B cell (primary cell): Measurements from ENCODE around the gene OGG1. TPM values are rescaled to one million over a fixed set of nuclear protein-coding genes. Genes with fewer than 3 reads are reported as not detected.

Source experiments
- ATAC-seq: fragments of 200-7000 bp; cut with Tn5 transposase; one replicate; pipeline ENCODE4 v1.10.0; 2021; ENCODE audit warnings: low read depth, mild to moderate bottlenecking, moderate number of reproducible peaks, moderate library complexity
- CTCF ChIA-PET: fragments of 350-600 bp; sonication (Branson Sonifier 250); formaldehyde crosslinking; loops from one replicate; lab custom pipeline; 2021; ENCODE audit warnings: antibody characterized with exemption, inconsistent platforms; lab: Charles Lee
- POLR2A ChIA-PET: fragments of 350-600 bp; sonication (Branson Sonifier 250); formaldehyde crosslinking; loops from one replicate; lab custom pipeline; 2021; ENCODE audit warnings: antibody characterized with exemption; lab: Charles Lee
- DNase-seq: peaks from one replicate; pipeline ENCODE4 v3.0.0; 2013
- H2AFZ ChIP-seq: 2 replicates; pipeline ENCODE4 v1.6.1; 2012; ENCODE audit warnings: mild to moderate bottlenecking, low read depth, low read length; ENCODE audit not compliant: insufficient read depth, poor library complexity, severe bottlenecking
- H3K27ac ChIP-seq, 2 donors: 1 replicate in 1 of 2; 2 replicates in 1 of 2; pipeline ENCODE4 v1.5.1; 2012 to 2013; ENCODE audit warnings: low read length in 2 of 2, mild to moderate bottlenecking in 2 of 2, moderate library complexity in 1 of 2
- H3K27me3 ChIP-seq, 4 experiments: fragments of 200-600 bp in 1 of 4; sonication (generic) in 1 of 4; replicated peaks in 1 of 4; 1 replicate in 2 of 4; 2 replicates in 2 of 4; pipeline versions ENCODE4 v1.6.1 to v1.7.0; 2013 to 2016; ENCODE audit warnings: low read length in 3 of 4, mild to moderate bottlenecking in 2 of 4, mixed read lengths in 1 of 4, moderate library complexity in 1 of 4; ENCODE audit not compliant: insufficient read depth in 4 of 4, control insufficient read depth in 3 of 4; ENCODE audit errors: control extremely low read depth in 1 of 4
- H3K36me3 ChIP-seq, 2 experiments: replicated peaks in 1 of 2; 1 replicate in 1 of 2; 2 replicates in 1 of 2; pipeline versions ENCODE4 v1.6.1 to v1.7.1; 2013; ENCODE audit warnings: low read length in 1 of 2; ENCODE audit not compliant: insufficient read depth in 2 of 2, control insufficient read depth in 1 of 2; ENCODE audit errors: control extremely low read depth in 1 of 2, extremely low read depth in 1 of 2
- H3K4me1 ChIP-seq, 2 donors: fragments of 200-600 bp in 1 of 2; sonication (generic) in 1 of 2; 1 replicate in 1 of 2; 2 replicates in 1 of 2; pipeline versions ENCODE4 v1.5.1 to v1.6.1; 2013 to 2017; ENCODE audit warnings: low read length in 2 of 2; ENCODE audit not compliant: control insufficient read depth in 2 of 2, insufficient read depth in 2 of 2
- H3K4me2 ChIP-seq: replicated peaks from 2 replicates; pipeline ENCODE3; 2012; ENCODE audit warnings: mild to moderate bottlenecking, low read depth, low read length; ENCODE audit not compliant: poor library complexity, severe bottlenecking
- H3K4me3 ChIP-seq, 5 experiments: fragments of 200-600 bp in 1 of 5; sonication (generic) in 1 of 5; 1 replicate in 3 of 5; 2 replicates in 2 of 5; pipeline versions ENCODE4 v1.5.1 to v1.7.0; 2011 to 2016; ENCODE audit warnings: low read length in 4 of 5, mild to moderate bottlenecking in 4 of 5, low read depth in 2 of 5, control low read depth in 1 of 5, moderate library complexity in 1 of 5; ENCODE audit not compliant: insufficient read depth in 1 of 5; ENCODE audit errors: control extremely low read depth in 1 of 5, extremely low read depth in 1 of 5
- H3K79me2 ChIP-seq: fragments of 200-600 bp; sonication (generic); one replicate; pipeline ENCODE4 v1.6.0; 2016; ENCODE audit warnings: low read length; ENCODE audit not compliant: control insufficient read depth, insufficient read depth
- H3K9ac ChIP-seq: fragments of 200-600 bp; sonication (generic); 2 replicates; pipeline ENCODE4 v1.6.1; 2017; ENCODE audit warnings: mild to moderate bottlenecking, low read length, moderate library complexity
- H3K9me3 ChIP-seq, 3 donors: one replicate each; pipeline versions ENCODE4 v1.6.1 to v1.7.1; 2013; ENCODE audit warnings: low read length in 2 of 3; ENCODE audit not compliant: control insufficient read depth in 2 of 3, insufficient read depth in 1 of 3; ENCODE audit errors: control extremely low read depth in 1 of 3
- H4K20me1 ChIP-seq: 2 replicates; pipeline ENCODE4 v1.6.0; 2012; ENCODE audit warnings: mild to moderate bottlenecking, low read length; ENCODE audit not compliant: insufficient read depth, control insufficient read depth, poor library complexity, severe bottlenecking
- H3K27ac Mint-ChIP-seq: one replicate; pipeline ENCODE4 v1.8.0; 2021; ENCODE audit warnings: mixed read lengths
- H3K27me3 Mint-ChIP-seq: one replicate; pipeline ENCODE4 v1.8.0; 2021; ENCODE audit warnings: mixed read lengths
- H3K4me1 Mint-ChIP-seq: one replicate; pipeline ENCODE4 v1.8.0; 2021; ENCODE audit warnings: mixed read lengths
- H3K4me3 Mint-ChIP-seq: one replicate; pipeline ENCODE4 v1.8.0; 2021; ENCODE audit warnings: mixed read lengths
- H3K9me3 Mint-ChIP-seq: one replicate; pipeline ENCODE4 v1.8.0; 2022; ENCODE audit warnings: mixed read lengths; ENCODE audit not compliant: insufficient read depth
- EZH2 ChIP-seq: IDR thresholded peaks from 2 replicates; pipeline ENCODE4 v1.6.1; 2012; ENCODE audit warnings: borderline replicate concordance, low read depth, mild to moderate bottlenecking, moderate library complexity, low read length; ENCODE audit not compliant: insufficient read depth, poor library complexity, severe bottlenecking
- WGBS: methylation state at CpG from one replicate; pipeline ENCODE4 v1.1.5; 2013; ENCODE audit warnings: missing lambda C conversion rate; ENCODE audit not compliant: insufficient coverage; 5-methylcytosine and 5-hydroxymethylcytosine counted together
- intact Hi-C: fragments of 100-400 bp; cut with micrococcal nuclease; formaldehyde crosslinking; loops from one replicate; pipeline ENCODE4 v1.10.0; 2022
- polyA plus RNA-seq: library from polyadenylated mRNA; depleted of rRNA; stranded (reverse); fragments of >200 nt; gene quantifications from 2 replicates; pipeline ENCODE4 v1.2.3, GENCODE V29; 2012
- total RNA-seq, 2 donors: library from RNA; stranded (reverse); fragments of 120-200 nt in 1 of 2; gene quantifications; 1 replicate in 1 of 2; 2 replicates in 1 of 2; pipeline versions ENCODE4 v1.2.3 to v1.2.4, GENCODE V29; 2013 to 2022
- TF ChIP-seq, protein P1 (sequence below): fragments of 200-600 bp; IDR thresholded peaks from one replicate; pipeline ENCODE4 v1.8.0; 2022; ENCODE audit warnings: antibody characterized with exemption, mild to moderate bottlenecking

OGG1 gene
- total and polyA plus RNA-seq, 2 donors (not counting 1 experiment from before 2014, with no cell fraction given): 45.6 to 81.6 TPM

DNA sequence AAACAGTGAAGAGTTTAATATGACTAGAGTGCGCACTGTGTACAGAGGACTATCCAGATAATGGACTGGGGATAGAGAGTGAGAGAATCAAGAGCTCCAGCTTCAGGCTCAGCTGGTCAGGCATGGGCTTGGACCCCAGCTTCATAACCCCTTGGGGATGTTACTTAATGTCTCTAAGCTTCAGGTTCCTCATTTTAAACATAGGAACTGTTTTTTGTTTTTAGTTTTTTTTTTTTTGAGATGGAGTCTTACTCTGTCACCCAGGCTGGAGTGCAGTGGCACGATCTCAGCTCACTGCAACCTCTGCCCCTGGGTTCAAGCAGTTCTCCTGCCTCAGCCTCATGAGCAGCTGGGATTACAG lies 28.1 kb upstream of the OGG1 start:
- ATAC-seq: peak; percentile 28
- H3K4me3 Mint-ChIP-seq: no peak overlapping the region
- H4K20me1 ChIP-seq: no peaks in the 10 kb centered on the region
- H2AFZ ChIP-seq: peak overlapping the region; percentile 62
- peak overlapping the region; percentile 44 for H3K4me2 ChIP-seq
- intact Hi-C loops: no loop called here
- no peaks in the 10 kb centered on the region for H3K36me3 ChIP-seq
- POLR2A ChIA-PET: no interaction called here
- H3K27ac ChIP-seq: peak overlapping the region in 1 of 2 donors; percentile 1
- H3K27me3 ChIP-seq: no peaks in the 10 kb centered on the region
- WGBS: 50% methylated on average over 2 of the region's 2 CpGs
- H3K9ac ChIP-seq: no peak overlapping the region
- peak overlapping the region; percentile 80 for H3K27ac Mint-ChIP-seq
- TF ChIP-seq EZH2: no peak
- TF ChIP-seq, protein P1, sequence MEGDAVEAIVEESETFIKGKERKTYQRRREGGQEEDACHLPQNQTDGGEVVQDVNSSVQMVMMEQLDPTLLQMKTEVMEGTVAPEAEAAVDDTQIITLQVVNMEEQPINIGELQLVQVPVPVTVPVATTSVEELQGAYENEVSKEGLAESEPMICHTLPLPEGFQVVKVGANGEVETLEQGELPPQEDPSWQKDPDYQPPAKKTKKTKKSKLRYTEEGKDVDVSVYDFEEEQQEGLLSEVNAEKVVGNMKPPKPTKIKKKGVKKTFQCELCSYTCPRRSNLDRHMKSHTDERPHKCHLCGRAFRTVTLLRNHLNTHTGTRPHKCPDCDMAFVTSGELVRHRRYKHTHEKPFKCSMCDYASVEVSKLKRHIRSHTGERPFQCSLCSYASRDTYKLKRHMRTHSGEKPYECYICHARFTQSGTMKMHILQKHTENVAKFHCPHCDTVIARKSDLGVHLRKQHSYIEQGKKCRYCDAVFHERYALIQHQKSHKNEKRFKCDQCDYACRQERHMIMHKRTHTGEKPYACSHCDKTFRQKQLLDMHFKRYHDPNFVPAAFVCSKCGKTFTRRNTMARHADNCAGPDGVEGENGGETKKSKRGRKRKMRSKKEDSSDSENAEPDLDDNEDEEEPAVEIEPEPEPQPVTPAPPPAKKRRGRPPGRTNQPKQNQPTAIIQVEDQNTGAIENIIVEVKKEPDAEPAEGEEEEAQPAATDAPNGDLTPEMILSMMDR: no peak
- DNase-seq: no peak
- no peaks in the 10 kb centered on the region for H3K79me2 ChIP-seq
- H3K9me3 ChIP-seq: no peaks in the 10 kb centered on the region
- CTCF ChIA-PET: interaction anchor here (1.2 to 1.9 kb wide), 3 partner anchors 9 to 369 kb away, joined by 4 to 11 read pairs (median 4); no protein-coding TSS in a partner anchor
- no peak overlapping the region for H3K4me3 ChIP-seq
- no peaks in the 10 kb centered on the region for H3K27me3 Mint-ChIP-seq
- peaks cover 10 to 16% of the 10 kb centered on the region in 2 donors for H3K4me1 ChIP-seq
- peaks cover 23% of the 10 kb centered on the region for H3K4me1 Mint-ChIP-seq
- no peaks in the 10 kb centered on the region for H3K9me3 Mint-ChIP-seq

DNA sequence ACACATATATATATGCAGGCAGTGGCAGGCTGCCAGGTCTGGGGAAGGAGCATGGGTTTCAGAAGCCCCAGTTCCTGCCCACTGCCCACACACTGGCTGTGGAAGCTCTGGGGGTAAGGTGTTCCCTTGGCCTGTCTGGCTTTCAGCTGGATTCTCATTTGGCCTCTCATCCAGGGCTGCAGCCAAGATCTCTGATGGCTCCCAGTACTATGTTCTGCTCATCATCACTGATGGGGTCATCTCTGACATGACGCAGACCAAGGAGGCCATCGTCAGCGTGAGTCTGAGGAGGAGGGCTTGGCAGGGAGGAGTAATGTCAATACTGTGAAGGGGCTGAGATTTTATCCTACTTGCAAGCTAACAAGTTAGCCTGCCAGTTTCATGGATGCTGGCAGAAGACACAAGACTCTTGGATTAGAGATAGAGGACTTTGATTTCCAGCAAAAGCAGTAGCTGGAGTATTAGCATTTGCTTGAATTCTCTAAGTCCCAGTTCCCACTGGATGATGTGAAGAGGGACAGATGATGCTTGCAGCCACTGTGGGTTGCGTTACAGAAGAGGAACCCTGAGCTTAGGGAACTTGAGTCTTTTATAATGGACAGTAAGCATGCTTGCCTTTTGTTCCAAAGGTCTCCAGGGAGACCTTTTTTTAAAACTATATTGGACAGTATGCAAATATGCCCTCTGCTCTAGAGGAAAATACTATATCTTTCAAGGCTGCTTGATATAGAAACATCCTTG lies 23.8 kb upstream of the OGG1 start:
- no peak overlapping the region for H3K9ac ChIP-seq
- ChIA-PET POLR2A (no interaction called here), CTCF (interaction anchor here (1.4 to 4.3 kb wide), 5 partner anchors 19 to 222 kb away, joined by 4 to 28 read pairs (median 7); partner anchors contain the start of genes MTMR14 and OGG1)
- H4K20me1 ChIP-seq: no peaks in the 10 kb centered on the region
- H3K36me3 ChIP-seq: no peaks in the 10 kb centered on the region
- no peak overlapping the region for H3K4me2 ChIP-seq
- H3K79me2 ChIP-seq: peaks cover 19% of the 10 kb centered on the region
- intact Hi-C loops: no loop called here
- WGBS: 100% methylated on average over 3 of the region's 4 CpGs
- peaks cover 40% of the 10 kb centered on the region for H3K4me1 Mint-ChIP-seq
- DNase-seq (no peak), ATAC-seq (no peak)
- no peaks in the 10 kb centered on the region for H3K27me3 ChIP-seq
- no peak overlapping the region for H3K27ac Mint-ChIP-seq
- no peaks in the 10 kb centered on the region for H3K9me3 Mint-ChIP-seq
- H3K4me1 ChIP-seq: peaks cover 23 to 30% of the 10 kb centered on the region in 2 donors
- no peak overlapping the region for H2AFZ ChIP-seq
- TF ChIP-seq EZH2: no peak
- TF ChIP-seq, protein P1: no peak
- H3K4me3 ChIP-seq: no peak overlapping the region
- no peak overlapping the region for H3K4me3 Mint-ChIP-seq
- no peaks in the 10 kb centered on the region for H3K9me3 ChIP-seq
- H3K27me3 Mint-ChIP-seq: no peaks in the 10 kb centered on the region
- no peak overlapping the region for H3K27ac ChIP-seq
